ENCODE results near the gene BCL7B.
"Not testable (repeated sequence)": the region's sequence is repeated elsewhere in the genome, so short reads cannot be mapped to it uniquely, and the experiment has no call there.

BCL7B gene

GRCh38 chr7:73504017-73504416, 53.5 kb downstream of the BCL7B start:
- TF ChIP-seq CTCF (IDR thresholded peaks at IDR 0.05; ENCODE audit: low read depth, low read length, missing control alignments): no peak
- no peak overlapping the region for H3K4me3 ChIP-seq (ENCODE audit: low read depth, low read length)
- in situ Hi-C loops (cut with HindIII; ENCODE audit: low sequenced_read_pairs): no loop called here
- no peak for DNase-seq (ENCODE audit: low read depth)

- in situ Hi-C loops (cut with HindIII; ENCODE audit: low sequenced_read_pairs): no loop called here
Measured at GRCh38 chr7:73503229-73503628, 54.3 kb downstream of the BCL7B start.

GRCh38 chr7:73496626-73497025, 60.9 kb downstream of the BCL7B start:
- in situ Hi-C loops (cut with HindIII; ENCODE audit: low sequenced_read_pairs): no loop called here
- DNase-seq (ENCODE audit: low read depth): no peak
- TF ChIP-seq CTCF (IDR thresholded peaks at IDR 0.05; ENCODE audit: low read depth, low read length, missing control alignments): no peak
- no peak overlapping the region for H3K4me3 ChIP-seq (ENCODE audit: low read depth, low read length)

More at GRCh38 chr7:73503229-73503628, 54.3 kb downstream of the BCL7B start:
- no peak for TF ChIP-seq CTCF (IDR thresholded peaks at IDR 0.05; ENCODE audit: low read depth, low read length, missing control alignments)
- H3K4me3 ChIP-seq (ENCODE audit: low read depth, low read length): no peak overlapping the region
- no peak for DNase-seq (ENCODE audit: low read depth)

- H3K4me3 ChIP-seq (ENCODE audit: low read depth, low read length); DNase-seq (ENCODE audit: low read depth); in situ Hi-C loops (cut with HindIII; ENCODE audit: low sequenced_read_pairs): not testable (repeated sequence)
Measured at GRCh38 chr7:73495507-73495906, 62.0 kb downstream of the BCL7B start.

- in situ Hi-C loops (cut with HindIII; ENCODE audit: low sequenced_read_pairs): no loop called here
- no peak overlapping the region for H3K4me3 ChIP-seq (ENCODE audit: low read depth, low read length)
- TF ChIP-seq CTCF (IDR thresholded peaks at IDR 0.05; ENCODE audit: low read depth, low read length, missing control alignments): no peak
- DNase-seq (ENCODE audit: low read depth): no peak
Measured at GRCh38 chr7:73489976-73490375, 67.5 kb downstream of the BCL7B start.

GRCh38 chr7:73487486-73487885, 70.0 kb downstream of the BCL7B start:
- TF ChIP-seq CTCF (IDR thresholded peaks at IDR 0.05; ENCODE audit: low read depth, low read length, missing control alignments): no peak
- no peak overlapping the region for H3K4me3 ChIP-seq (ENCODE audit: low read depth, low read length)
- no peak for DNase-seq (ENCODE audit: low read depth)
- in situ Hi-C loops (cut with HindIII; ENCODE audit: low sequenced_read_pairs): no loop called here

All from astrocyte of the cerebellum (primary cell).